HG03571 (cell line): ENCODE measurements around the gene CHST11.

Source experiments
- ATAC-seq: cut with Tn5 transposase; IDR thresholded peaks from one replicate; pipeline ENCODE4 v1.9.1; 2021; ENCODE audit not compliant: unreplicated experiment

The CHST11 gene

GRCh38 chr12:104427547-104427938 lies 29.2 kb upstream of the CHST11 start:
- no peak for ATAC-seq

- no peak for ATAC-seq
Observed at GRCh38 chr12:104433061-104433460, 23.7 kb upstream of the CHST11 start.

GRCh38 chr12:104434129-104434528 lies 22.6 kb upstream of the CHST11 start:
- no peak for ATAC-seq

- ATAC-seq: no peak
Observed at GRCh38 chr12:104435175-104435574, 21.6 kb upstream of the CHST11 start.

GRCh38 chr12:104435765-104436164 lies 21.0 kb upstream of the CHST11 start:
- no peak for ATAC-seq

- ATAC-seq: no peak
Observed at GRCh38 chr12:104436790-104437189, 20.0 kb upstream of the CHST11 start.

DNA sequence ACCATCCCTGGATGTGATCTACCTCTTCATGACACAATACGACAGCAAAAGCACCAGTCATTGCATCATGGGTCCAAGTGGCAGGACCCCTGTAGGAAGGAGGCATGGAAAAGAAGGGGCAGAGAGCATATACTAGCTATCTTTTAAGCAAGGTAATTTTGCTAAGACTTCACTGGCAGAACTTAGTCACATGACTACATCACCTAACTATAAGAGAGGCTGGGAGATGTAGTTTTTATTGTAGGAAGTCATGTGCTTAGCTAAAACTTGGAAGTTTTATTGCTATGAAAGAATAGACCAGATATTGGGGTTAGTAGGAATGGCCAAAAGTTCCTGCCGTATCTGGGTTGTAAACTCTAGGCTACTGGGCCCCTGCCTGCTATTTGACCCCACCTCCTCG lies 18.6 kb upstream of the CHST11 start:
- no peak for ATAC-seq

DNA sequence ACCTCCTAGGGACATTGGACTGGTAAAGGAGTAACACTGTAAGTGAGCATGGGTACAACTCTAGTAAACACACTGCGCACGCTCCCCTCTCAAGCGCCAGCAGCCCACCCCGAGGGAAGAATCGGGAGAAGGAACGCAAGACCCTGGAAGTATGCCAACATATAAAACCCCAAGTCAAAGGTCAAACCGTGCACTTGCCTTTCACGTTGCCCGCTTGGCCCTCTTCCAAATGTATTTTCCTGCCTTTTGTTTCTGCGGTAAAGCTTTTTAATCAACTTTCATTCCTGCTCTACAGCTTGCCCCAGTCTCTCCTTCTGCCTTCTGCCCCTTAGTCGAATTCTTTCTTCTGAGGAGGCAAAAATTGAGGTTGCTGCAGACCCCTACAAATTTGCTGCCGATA lies 17.6 kb upstream of the CHST11 start:
- no peak for ATAC-seq

DNA sequence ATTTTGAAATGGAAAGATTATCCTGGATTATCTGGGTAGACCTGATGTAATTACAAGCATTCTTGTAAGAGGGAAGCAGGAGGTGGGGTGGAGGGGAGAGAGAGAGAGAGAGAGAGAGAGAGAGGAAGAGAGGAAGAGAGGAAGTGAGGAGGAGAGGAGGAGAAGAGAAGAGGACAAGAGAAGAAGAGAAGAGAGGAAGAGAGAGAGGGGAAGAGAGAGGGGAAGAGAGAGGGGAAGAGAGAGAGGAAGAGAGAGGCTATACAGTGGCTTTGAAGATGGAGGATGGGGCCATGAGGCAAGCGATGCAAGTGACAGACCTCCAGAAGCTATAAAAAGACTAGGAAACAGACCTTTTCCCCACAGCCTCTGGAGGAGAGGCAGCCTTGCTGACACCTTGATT lies 13.7 kb upstream of the CHST11 start:
- no peak for ATAC-seq

- no peak for ATAC-seq
Observed at GRCh38 chr12:104446646-104447421, 9.9 kb upstream of the CHST11 start.

DNA sequence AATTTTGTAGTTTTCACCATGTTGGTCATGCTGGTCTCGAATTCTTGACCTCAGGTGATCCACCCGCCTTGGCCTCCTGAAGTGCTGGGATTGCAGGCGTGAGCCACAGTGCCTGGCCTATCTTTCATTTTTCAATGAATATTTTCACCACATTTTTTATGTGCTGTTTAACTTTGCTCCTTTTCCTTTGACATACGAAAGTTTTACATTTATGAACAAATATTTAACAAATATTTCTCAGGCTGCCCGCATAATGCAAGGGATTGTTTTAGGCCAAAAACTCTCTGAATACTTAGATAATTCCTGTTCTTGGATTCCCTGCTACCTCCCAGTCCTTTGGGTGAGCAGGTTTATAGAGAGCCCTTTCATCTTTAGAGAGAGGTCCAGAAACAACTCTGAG lies 8.7 kb upstream of the CHST11 start:
- no peak for ATAC-seq

DNA sequence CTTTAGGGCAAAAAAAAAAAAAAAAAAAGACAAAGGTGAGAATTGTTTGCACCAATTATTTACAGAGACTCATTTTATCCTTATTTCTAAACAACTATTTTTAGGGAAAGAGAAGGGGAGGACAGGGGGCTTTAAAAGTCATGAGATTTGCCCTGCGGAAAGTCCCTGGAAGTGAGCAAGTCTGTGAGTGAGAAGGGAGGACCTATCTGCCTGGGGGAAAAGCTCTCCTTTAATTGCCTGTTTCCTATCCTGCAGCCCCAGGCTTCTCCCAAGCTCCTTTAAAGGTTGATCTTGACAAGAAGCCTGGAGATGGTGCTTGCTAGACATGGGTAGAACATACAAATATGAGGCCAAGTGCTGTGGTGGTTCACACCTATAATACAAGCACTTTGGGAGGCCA lies 8.3 kb upstream of the CHST11 start:
- no peak for ATAC-seq

- no peak for ATAC-seq
Observed at GRCh38 chr12:104450700-104451099, 6.0 kb upstream of the CHST11 start.

- no peak for ATAC-seq
Observed at GRCh38 chr12:104452087-104452486, 4.7 kb upstream of the CHST11 start.

GRCh38 chr12:104453133-104453532 lies 3.6 kb upstream of the CHST11 start:
- no peak for ATAC-seq

GRCh38 chr12:104454997-104455396 lies 1.8 kb upstream of the CHST11 start:
- no peak for ATAC-seq

GRCh38 chr12:104455578-104456416 lies 951 bp upstream of the CHST11 start:
- ATAC-seq: no peak

GRCh38 chr12:104456950-104457745 lies 400 bp downstream of the CHST11 start:
- peak; percentile 26 for ATAC-seq

GRCh38 chr12:104457746-104458693 lies 1.3 kb downstream of the CHST11 start:
- peak; percentile 17 for ATAC-seq

GRCh38 chr12:104458694-104459367 lies 2.1 kb downstream of the CHST11 start:
- ATAC-seq: no peak
